ENCODE data around the gene SPDYE16.
"Not testable (repeated sequence)": the region's sequence is repeated elsewhere in the genome, so short reads cannot be mapped to it uniquely, and the experiment has no call there.

Gene SPDYE16

GRCh38 chr7:76549025-76549854 lies 6.1 kb upstream of the SPDYE16 start:
- peak; percentile 86 for DNase-seq (ENCODE audit: low spot score)

GRCh38 chr7:76531643-76532042 lies 11.5 kb downstream of the SPDYE16 start:
- DNase-seq (ENCODE audit: low spot score): not testable (repeated sequence)

- DNase-seq (ENCODE audit: low spot score): not testable (repeated sequence)
Measured at GRCh38 chr7:76526183-76526582, 16.9 kb downstream of the SPDYE16 start.

- DNase-seq (ENCODE audit: low spot score): not testable (repeated sequence)
Measured at GRCh38 chr7:76516932-76517331, 26.2 kb downstream of the SPDYE16 start.

- peak; percentile 77 for DNase-seq (ENCODE audit: low spot score)
- TF ChIP-seq CTCF (IDR thresholded peaks at IDR 0.05; ENCODE audit: extremely low read depth, missing control alignments): peak; percentile 69
Measured at GRCh38 chr7:76515999-76516443, 27.1 kb downstream of the SPDYE16 start.

- DNase-seq (ENCODE audit: low spot score): no peak
- no peak for TF ChIP-seq CTCF (IDR thresholded peaks at IDR 0.05; ENCODE audit: extremely low read depth, missing control alignments)
Measured at GRCh38 chr7:76514926-76515771, 27.9 kb downstream of the SPDYE16 start.

- TF ChIP-seq CTCF (IDR thresholded peaks at IDR 0.05; ENCODE audit: extremely low read depth, missing control alignments): no peak
- peak; percentile 12 for DNase-seq (ENCODE audit: low spot score)
Measured at GRCh38 chr7:76513817-76514799, 29.0 kb downstream of the SPDYE16 start.

- no peak for TF ChIP-seq CTCF (IDR thresholded peaks at IDR 0.05; ENCODE audit: extremely low read depth, missing control alignments)
- DNase-seq (ENCODE audit: low spot score): peak; percentile 30
Measured at GRCh38 chr7:76512941-76513816, 29.9 kb downstream of the SPDYE16 start.

GRCh38 chr7:76511911-76512885 lies 30.9 kb downstream of the SPDYE16 start:
- DNase-seq (ENCODE audit: low spot score): not testable (repeated sequence)

GRCh38 chr7:76511200-76511910 lies 31.7 kb downstream of the SPDYE16 start:
- DNase-seq (ENCODE audit: low spot score): not testable (repeated sequence)
